Central memory CD8-positive, alpha-beta T cell (primary cell): ENCODE measurements around the gene USP26.
"Not testable (repeated sequence)": the region's sequence is repeated elsewhere in the genome, so short reads cannot be mapped to it uniquely, and the experiment has no call there.

Experiments
- ATAC-seq: fragments of 150-1000 bp; cut with Tn5 transposase; replicated peaks from 2 replicates; pipeline ENCODE4 v1.10.0; 2022; ENCODE audit warnings: mild to moderate bottlenecking, moderate FRiP score, moderate number of reproducible peaks; ENCODE audit not compliant: poor library complexity, severe bottlenecking; ENCODE audit errors: extremely low read depth
- DNase-seq, 2 donors: peaks; one replicate each; pipeline ENCODE4 v3.0.0; 2021; ENCODE audit warnings: low spot score in 2 of 2
- H3K27ac Mint-ChIP-seq: one replicate; pipeline ENCODE4 v1.8.0; 2022; ENCODE audit warnings: low read depth, mild to moderate bottlenecking, moderate library complexity, mixed read lengths
- H3K27me3 Mint-ChIP-seq: one replicate; pipeline ENCODE4 v1.8.0; 2022; ENCODE audit warnings: mixed read lengths
- H3K36me3 Mint-ChIP-seq: one replicate; pipeline ENCODE4 v1.8.0; 2022; ENCODE audit warnings: mild to moderate bottlenecking, moderate library complexity, mixed read lengths; ENCODE audit not compliant: insufficient read depth
- H3K4me1 Mint-ChIP-seq: one replicate; pipeline ENCODE4 v1.8.0; 2022; ENCODE audit warnings: mixed read lengths
- H3K4me3 Mint-ChIP-seq: one replicate; pipeline ENCODE4 v1.8.0; 2022; ENCODE audit warnings: mild to moderate bottlenecking, moderate library complexity, mixed read lengths
- H3K9me3 Mint-ChIP-seq: one replicate; pipeline ENCODE4 v1.8.0; 2022; ENCODE audit warnings: mixed read lengths

The USP26 gene

DNA sequence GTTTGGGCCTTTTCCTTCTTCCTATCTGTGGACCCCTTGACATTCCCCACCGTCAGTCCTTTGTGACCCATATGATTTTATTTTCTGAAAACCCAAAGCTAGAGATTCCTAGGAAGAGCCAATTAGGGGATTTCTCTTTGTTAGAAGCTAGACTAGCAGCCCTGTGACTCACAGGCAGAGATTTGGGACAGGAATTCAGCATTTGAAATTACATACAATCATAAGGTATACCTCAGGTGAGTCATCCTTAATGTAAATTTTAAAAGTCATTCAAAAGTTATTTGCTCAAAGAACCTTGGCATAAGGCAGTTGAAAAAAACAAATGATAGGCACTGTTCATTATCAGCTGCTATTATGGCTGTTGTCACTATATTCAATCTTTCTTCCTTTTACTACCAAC lies 40.6 kb downstream of the USP26 start:
- DNase-seq (no peak), ATAC-seq (no peak)
- no peaks in the 10 kb centered on the region for H3K9me3 Mint-ChIP-seq
- H3K4me3 Mint-ChIP-seq = no peak overlapping the region
- peaks cover 24% of the 10 kb centered on the region for H3K27me3 Mint-ChIP-seq
- H3K4me1 Mint-ChIP-seq = no peaks in the 10 kb centered on the region
- no peaks in the 10 kb centered on the region for H3K36me3 Mint-ChIP-seq
- no peak overlapping the region for H3K27ac Mint-ChIP-seq

DNA sequence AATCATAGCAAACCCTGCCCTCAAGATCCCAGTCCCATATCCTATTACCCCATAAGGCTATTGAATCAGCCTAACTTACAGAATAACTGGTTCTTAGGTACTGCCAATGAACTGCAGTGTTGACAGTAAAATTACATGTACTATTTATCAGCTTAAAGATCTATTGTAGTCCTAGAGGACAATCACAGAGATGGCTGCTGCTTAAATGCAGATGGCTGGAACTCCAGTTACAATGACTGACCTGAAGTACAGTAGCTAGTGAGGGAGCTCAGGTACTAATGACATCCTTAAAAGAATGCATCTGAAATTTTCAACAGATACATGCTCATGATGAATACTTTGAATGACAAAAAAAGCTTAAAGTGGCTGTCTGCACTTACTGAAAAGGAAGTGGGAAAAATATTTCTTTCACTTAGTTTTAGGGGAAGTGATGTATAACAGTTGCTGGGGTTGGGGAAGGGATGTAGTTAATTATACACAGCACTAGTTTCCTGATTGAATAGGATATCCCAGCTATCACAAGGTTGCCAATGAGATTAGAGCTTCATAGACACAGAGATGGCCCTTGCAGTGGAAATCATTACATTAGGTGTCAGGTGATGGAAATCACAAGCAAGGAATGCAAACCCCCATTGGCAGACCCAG lies 42.0 kb downstream of the USP26 start:
- H3K36me3 Mint-ChIP-seq = no peaks in the 10 kb centered on the region
- ATAC-seq (no peak), DNase-seq (no peak)
- H3K27me3 Mint-ChIP-seq = peaks cover 23% of the 10 kb centered on the region
- no peaks in the 10 kb centered on the region for H3K4me1 Mint-ChIP-seq
- no peak overlapping the region for H3K4me3 Mint-ChIP-seq
- no peaks in the 10 kb centered on the region for H3K9me3 Mint-ChIP-seq
- no peak overlapping the region for H3K27ac Mint-ChIP-seq

DNA sequence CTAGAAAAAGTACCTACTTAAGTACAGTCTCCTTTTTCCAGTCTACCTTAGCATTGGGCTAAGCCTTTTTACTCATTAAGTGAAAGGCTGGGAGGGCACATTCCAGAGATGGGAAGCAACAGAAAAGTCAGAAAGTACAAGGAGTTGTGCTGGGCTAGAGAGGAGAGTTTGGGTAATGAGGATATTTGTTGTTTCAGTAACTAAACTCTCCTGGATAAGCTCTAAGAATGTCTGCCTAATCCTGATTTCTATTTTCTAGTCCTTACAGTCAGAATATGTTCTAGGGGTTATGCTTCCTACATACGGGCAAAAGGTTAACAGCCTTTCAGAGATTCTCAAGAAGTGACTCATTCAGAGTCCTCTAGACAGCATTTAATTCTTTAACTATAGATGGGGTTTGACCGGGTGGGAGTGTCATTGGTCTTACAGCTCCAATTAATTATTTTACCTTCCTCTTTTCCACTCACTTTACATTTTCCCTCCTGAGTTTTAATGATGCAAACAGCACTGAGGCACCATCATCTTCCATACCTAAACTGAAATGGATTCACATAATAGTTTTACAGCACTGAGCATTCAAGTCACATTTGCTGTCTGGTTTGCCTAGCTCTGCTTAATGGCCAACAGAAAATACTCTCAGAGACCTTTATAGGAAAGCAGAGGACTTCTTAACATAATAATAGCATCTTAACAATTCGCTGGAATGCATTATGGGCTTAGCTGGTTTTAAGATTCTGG lies 42.9 kb downstream of the USP26 start:
- peaks cover 15% of the 10 kb centered on the region for H3K27me3 Mint-ChIP-seq
- H3K4me3 Mint-ChIP-seq = no peak overlapping the region
- DNase-seq (no peak), ATAC-seq (no peak)
- no peaks in the 10 kb centered on the region for H3K9me3 Mint-ChIP-seq
- H3K4me1 Mint-ChIP-seq = no peaks in the 10 kb centered on the region
- no peak overlapping the region for H3K27ac Mint-ChIP-seq
- no peaks in the 10 kb centered on the region for H3K36me3 Mint-ChIP-seq

GRCh38 chrX:133048751-133049150 lies 48.2 kb downstream of the USP26 start:
- no peak overlapping the region for H3K27ac Mint-ChIP-seq

GRCh38 chrX:133046601-133047000 lies 50.3 kb downstream of the USP26 start:
- Mint-ChIP-seq H3K4me3 (no peak overlapping the region), H3K4me1 (no peaks in the 10 kb centered on the region), H3K36me3 (no peaks in the 10 kb centered on the region), H3K27ac (no peak overlapping the region), H3K27me3 (no peaks in the 10 kb centered on the region), H3K9me3 (no peaks in the 10 kb centered on the region)
- no peak for DNase-seq
- ATAC-seq = no peak

More at GRCh38 chrX:133048751-133049150, 48.2 kb downstream of the USP26 start:
- Mint-ChIP-seq H3K9me3 (no peaks in the 10 kb centered on the region), H3K4me1 (no peaks in the 10 kb centered on the region), H3K27me3 (peaks cover 10% of the 10 kb centered on the region), H3K4me3 (no peak overlapping the region), H3K36me3 (no peaks in the 10 kb centered on the region)
- ATAC-seq (no peak), DNase-seq (no peak)

- Mint-ChIP-seq H3K4me1 (no peaks in the 10 kb centered on the region), H3K27me3 (no peaks in the 10 kb centered on the region), H3K9me3 (peaks cover under 1% of the 10 kb centered on the region), H3K27ac (no peak overlapping the region), H3K4me3 (no peak overlapping the region), H3K36me3 (no peaks in the 10 kb centered on the region)
- DNase-seq (no peak), ATAC-seq (no peak)
Measured at GRCh38 chrX:133045986-133046385, 50.9 kb downstream of the USP26 start.

DNA sequence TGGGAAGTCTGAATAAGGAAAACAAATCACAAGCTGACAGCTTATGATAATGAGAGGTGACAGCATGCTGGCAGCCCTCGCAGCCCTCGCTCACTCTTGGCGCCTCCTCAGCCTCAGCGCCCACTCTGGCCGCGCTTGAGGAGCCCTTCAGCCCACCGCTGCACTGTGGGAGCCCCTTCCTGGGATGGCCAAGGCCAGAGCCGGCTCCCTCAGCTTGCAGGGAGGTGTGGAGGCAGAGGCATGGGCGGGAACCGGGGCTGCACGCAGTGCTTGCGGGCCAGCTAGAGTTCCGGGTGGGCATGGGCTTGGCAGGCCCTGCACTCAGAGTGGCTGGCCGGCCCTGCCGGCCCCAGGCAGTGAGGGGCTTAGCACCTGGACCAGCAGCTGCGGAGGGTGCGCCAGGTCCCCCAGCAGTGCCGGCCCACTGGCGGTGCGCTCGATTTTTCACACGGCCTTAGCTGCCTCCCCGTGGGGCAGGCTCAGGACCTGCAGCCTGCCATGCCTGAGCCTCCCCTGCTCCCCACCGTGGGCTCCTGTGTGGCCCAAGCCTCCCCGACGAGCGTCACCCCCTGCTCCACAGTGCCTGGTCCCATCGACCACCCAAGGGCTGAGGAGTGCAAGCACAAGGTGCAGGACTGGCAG lies 52.6 kb downstream of the USP26 start:
- not testable (repeated sequence) for ATAC-seq, H3K9me3 Mint-ChIP-seq, H3K27me3 Mint-ChIP-seq, H3K36me3 Mint-ChIP-seq, H3K4me1 Mint-ChIP-seq, DNase-seq, H3K4me3 Mint-ChIP-seq, H3K27ac Mint-ChIP-seq

GRCh38 chrX:133042260-133042659 lies 54.6 kb downstream of the USP26 start:
- H3K9me3 Mint-ChIP-seq = peaks cover 5% of the 10 kb centered on the region
- DNase-seq = no peak
- no peak for ATAC-seq
- H3K4me3 Mint-ChIP-seq = no peak overlapping the region
- no peaks in the 10 kb centered on the region for H3K36me3 Mint-ChIP-seq
- H3K27me3 Mint-ChIP-seq = peaks cover 9% of the 10 kb centered on the region
- H3K4me1 Mint-ChIP-seq = no peaks in the 10 kb centered on the region
- no peak overlapping the region for H3K27ac Mint-ChIP-seq

GRCh38 chrX:133033010-133033409 lies 63.9 kb downstream of the USP26 start:
- H3K9me3 Mint-ChIP-seq = no peaks in the 10 kb centered on the region
- H3K36me3 Mint-ChIP-seq = no peaks in the 10 kb centered on the region
- H3K27me3 Mint-ChIP-seq = peaks cover 20% of the 10 kb centered on the region
- no peak overlapping the region for H3K27ac Mint-ChIP-seq
- H3K4me1 Mint-ChIP-seq = no peaks in the 10 kb centered on the region
- H3K4me3 Mint-ChIP-seq = no peak overlapping the region
- no peak for DNase-seq
- no peak for ATAC-seq

DNA sequence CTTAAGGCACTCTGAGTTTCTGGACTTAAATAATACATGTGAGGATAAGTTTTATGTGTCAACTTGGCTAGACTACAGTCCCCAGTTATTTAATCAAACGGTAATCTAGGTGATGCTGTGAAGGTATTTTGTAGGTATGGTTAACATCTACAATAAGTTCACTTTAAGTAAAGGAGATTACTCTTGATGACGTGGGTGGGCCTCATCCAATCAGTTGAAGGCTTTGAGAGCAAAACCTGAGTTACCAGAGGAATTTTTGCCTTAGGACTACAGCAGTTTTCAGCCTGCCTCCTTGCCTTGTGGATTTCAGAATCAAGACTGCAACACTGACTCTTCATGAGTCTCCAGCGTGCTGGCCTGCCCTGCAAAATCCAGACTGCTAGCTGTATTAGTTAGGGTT lies 78.7 kb downstream of the USP26 start:
- H3K36me3 Mint-ChIP-seq = no peaks in the 10 kb centered on the region
- no peak for ATAC-seq
- H3K27ac Mint-ChIP-seq = no peak overlapping the region
- no peaks in the 10 kb centered on the region for H3K27me3 Mint-ChIP-seq
- H3K4me1 Mint-ChIP-seq = no peaks in the 10 kb centered on the region
- no peak for DNase-seq
- H3K9me3 Mint-ChIP-seq = no peaks in the 10 kb centered on the region
- H3K4me3 Mint-ChIP-seq = no peak overlapping the region

DNA sequence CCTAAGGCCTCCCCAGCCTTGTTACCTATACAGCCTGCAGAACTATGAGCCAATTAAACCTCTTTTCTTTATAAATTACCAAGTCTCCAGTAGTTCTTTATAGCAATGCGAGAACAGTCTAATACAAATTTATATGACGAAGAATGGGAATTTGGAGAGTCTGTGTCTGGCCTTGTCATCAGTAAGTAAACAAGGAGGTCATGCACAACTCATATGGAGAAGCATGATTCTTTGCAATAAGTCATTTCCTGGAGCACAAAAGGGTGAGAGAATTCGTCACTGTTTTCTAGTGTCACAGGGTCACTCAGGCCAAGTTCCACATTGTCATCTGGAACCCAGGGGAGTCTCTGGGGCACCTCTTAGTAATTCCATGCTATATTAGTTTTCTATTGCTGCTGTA lies 89.5 kb downstream of the USP26 start:
- H3K4me3 Mint-ChIP-seq = no peak overlapping the region

DNA sequence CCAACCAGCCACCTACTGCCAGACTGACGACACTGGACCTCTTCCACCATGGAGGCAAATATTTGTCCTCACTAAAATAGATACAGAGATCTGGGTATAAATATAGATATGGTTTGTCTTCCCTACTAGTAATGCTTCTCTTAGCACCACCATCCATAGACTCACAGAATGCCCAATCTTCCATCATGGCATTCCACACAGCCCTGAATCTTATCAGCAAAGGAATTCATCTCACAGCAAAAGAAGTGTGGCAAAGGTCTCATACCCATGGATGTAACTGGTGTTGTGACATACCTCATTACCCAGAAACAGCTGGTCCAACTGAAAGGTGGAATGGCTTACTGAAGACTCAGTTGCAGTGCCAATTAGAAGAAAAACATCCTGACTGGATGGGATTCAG lies 91.3 kb downstream of the USP26 start:
- Mint-ChIP-seq H3K4me1 (no peaks in the 10 kb centered on the region), H3K4me3 (no peak overlapping the region), H3K36me3 (no peaks in the 10 kb centered on the region), H3K9me3 (no peaks in the 10 kb centered on the region), H3K27ac (no peak overlapping the region), H3K27me3 (peaks cover 6% of the 10 kb centered on the region)
- ATAC-seq = no peak
- no peak for DNase-seq

More for the DNA sequence above, 89.5 kb downstream of the USP26 start:
- H3K9me3 Mint-ChIP-seq = no peaks in the 10 kb centered on the region
- no peak for ATAC-seq
- DNase-seq = no peak
- H3K27ac Mint-ChIP-seq = no peak overlapping the region
- peaks cover 6% of the 10 kb centered on the region for H3K27me3 Mint-ChIP-seq
- H3K36me3 Mint-ChIP-seq = no peaks in the 10 kb centered on the region
- H3K4me1 Mint-ChIP-seq = no peaks in the 10 kb centered on the region

GRCh38 chrX:133005042-133005441 lies 91.9 kb downstream of the USP26 start:
- no peaks in the 10 kb centered on the region for H3K4me1 Mint-ChIP-seq
- DNase-seq = no peak
- no peak overlapping the region for H3K27ac Mint-ChIP-seq
- no peak for ATAC-seq
- H3K36me3 Mint-ChIP-seq = no peaks in the 10 kb centered on the region
- no peak overlapping the region for H3K4me3 Mint-ChIP-seq
- H3K27me3 Mint-ChIP-seq = peaks cover 6% of the 10 kb centered on the region
- no peaks in the 10 kb centered on the region for H3K9me3 Mint-ChIP-seq
